SK-N-SH treated with all-trans-retinoic acid at 6 μM for 48 hours (cell line): ENCODE results near the gene MIPOL1.

ENCODE experiments used
- BACH2 ChIP-seq: fragments of 250-450 bp; sonication (Bioruptor Pico); IDR thresholded peaks from 2 replicates; pipeline ENCODE4 v1.9.0; 2021; ENCODE audit warnings: mild to moderate bottlenecking, borderline replicate concordance
- ZFP30 ChIP-seq: fragments of 450-650 bp; formaldehyde crosslinking; IDR thresholded peaks from 2 replicates; pipeline ENCODE4 v1.5.0; 2022; ENCODE audit warnings: mild to moderate bottlenecking, moderate library complexity
- TF ChIP-seq, protein P1 (sequence below): fragments of 250-450 bp; sonication (Bioruptor Pico); IDR thresholded peaks from 2 replicates; pipeline ENCODE4 v1.8.0; 2020; ENCODE audit warnings: mild to moderate bottlenecking, moderate library complexity, borderline replicate concordance

DNA sequence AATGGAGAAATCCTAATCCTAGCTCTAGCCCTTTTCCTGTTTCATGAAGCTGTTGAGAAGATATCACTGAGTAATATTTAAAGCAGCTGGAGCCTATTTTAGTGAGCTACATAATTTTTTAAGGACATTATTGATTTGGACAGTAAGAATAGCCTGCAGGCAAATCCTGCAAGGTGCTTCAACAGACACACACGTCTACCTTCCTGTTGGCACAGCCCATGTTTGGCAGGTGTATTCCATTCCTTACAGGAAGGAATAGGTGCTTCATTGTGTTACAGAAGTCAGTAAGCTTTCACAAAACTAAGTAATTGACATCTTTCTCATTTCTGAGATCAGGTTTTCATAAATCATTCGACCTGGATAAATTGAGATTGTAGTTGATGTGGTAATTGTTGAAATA lies 346.7 kb downstream of the MIPOL1 start:
- no peak for TF ChIP-seq BACH2 (CRISPR knock-in tag)
- no peak for TF ChIP-seq ZFP30 (CRISPR knock-in tag)
- TF ChIP-seq, protein P1, sequence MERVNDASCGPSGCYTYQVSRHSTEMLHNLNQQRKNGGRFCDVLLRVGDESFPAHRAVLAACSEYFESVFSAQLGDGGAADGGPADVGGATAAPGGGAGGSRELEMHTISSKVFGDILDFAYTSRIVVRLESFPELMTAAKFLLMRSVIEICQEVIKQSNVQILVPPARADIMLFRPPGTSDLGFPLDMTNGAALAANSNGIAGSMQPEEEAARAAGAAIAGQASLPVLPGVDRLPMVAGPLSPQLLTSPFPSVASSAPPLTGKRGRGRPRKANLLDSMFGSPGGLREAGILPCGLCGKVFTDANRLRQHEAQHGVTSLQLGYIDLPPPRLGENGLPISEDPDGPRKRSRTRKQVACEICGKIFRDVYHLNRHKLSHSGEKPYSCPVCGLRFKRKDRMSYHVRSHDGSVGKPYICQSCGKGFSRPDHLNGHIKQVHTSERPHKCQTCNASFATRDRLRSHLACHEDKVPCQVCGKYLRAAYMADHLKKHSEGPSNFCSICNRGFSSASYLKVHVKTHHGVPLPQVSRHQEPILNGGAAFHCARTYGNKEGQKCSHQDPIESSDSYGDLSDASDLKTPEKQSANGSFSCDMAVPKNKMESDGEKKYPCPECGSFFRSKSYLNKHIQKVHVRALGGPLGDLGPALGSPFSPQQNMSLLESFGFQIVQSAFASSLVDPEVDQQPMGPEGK (CRISPR knock-in tag) = no peak
